IMR-90 (cell line): ENCODE results near the gene SLC17A9. TPM values are rescaled to one million over a fixed set of nuclear protein-coding genes. Genes with fewer than 3 reads are reported as not detected.

Experiments used
- ATAC-seq: fragments of 200-7000 bp; cut with Tn5 transposase; 2 replicates; pipeline ENCODE4 v1.9.1; 2020; ENCODE audit warnings: low read depth, mild to moderate bottlenecking, moderate library complexity
- BruUV-seq: library from RNA; stranded (reverse); fragments of 400-500 nt; replicated peaks from 2 replicates; lab custom pipeline; 2021; lab: Mats Ljungman, UMichigan
- CTCF ChIA-PET: fragments of 300-600 bp; formaldehyde crosslinking; extraction: SDS; loops from one replicate; lab custom pipeline; 2021; ENCODE audit warnings: antibody characterized with exemption; lab: Yijun Ruan, JAX
- POLR2A ChIA-PET: fragments of 300-600 bp; sonication (Branson Sonifier 250); formaldehyde crosslinking; loops from one replicate; lab custom pipeline; 2022; ENCODE audit warnings: antibody characterized with exemption; ENCODE audit not compliant: unreplicated experiment; lab: Charles Lee
- DNase-seq: peaks from one replicate; pipeline ENCODE4 v3.0.0; 2013
- H2AFZ ChIP-seq: replicated peaks from 2 replicates; pipeline ENCODE3; 2013; ENCODE audit warnings: low read length, mild to moderate bottlenecking; ENCODE audit not compliant: poor library complexity
- H2AK5ac ChIP-seq: 2 replicates; pipeline ENCODE4 v1.6.1; 2013; ENCODE audit warnings: low read depth, low read length, inconsistent platforms
- H2AK9ac ChIP-seq: replicated peaks from 2 replicates; pipeline ENCODE3; 2013; ENCODE audit warnings: mild to moderate bottlenecking, low read depth, low read length, moderate library complexity; ENCODE audit not compliant: poor library complexity
- H2BK120ac ChIP-seq: 2 replicates; pipeline ENCODE4 v1.6.1; 2013; ENCODE audit warnings: low read depth, low read length, inconsistent platforms
- H2BK15ac ChIP-seq: 3 replicates; pipeline ENCODE4 v1.6.1; 2013; ENCODE audit warnings: low read depth, low read length, inconsistent platforms
- H2BK20ac ChIP-seq: 2 replicates; pipeline ENCODE4 v1.6.1; 2013; ENCODE audit warnings: low read depth, mild to moderate bottlenecking, inconsistent platforms, low read length, moderate library complexity
- H2BK5ac ChIP-seq: 2 replicates; pipeline ENCODE4 v1.6.1; 2013; ENCODE audit warnings: mild to moderate bottlenecking, low read depth, low read length, inconsistent platforms; ENCODE audit not compliant: poor library complexity, severe bottlenecking
- H3K14ac ChIP-seq: replicated peaks from 2 replicates; pipeline ENCODE4 v1.6.1; 2013; ENCODE audit warnings: low read depth, low read length, inconsistent platforms
- H3K18ac ChIP-seq: 2 replicates; pipeline ENCODE4 v1.6.1; 2013; ENCODE audit warnings: low read depth, low read length, control low read depth
- H3K23ac ChIP-seq: 2 replicates; pipeline ENCODE4 v1.6.1; 2013; ENCODE audit warnings: low read depth, low read length, inconsistent platforms
- H3K27ac ChIP-seq: 2 replicates; pipeline ENCODE4 v1.5.1; 2013; ENCODE audit warnings: mild to moderate bottlenecking, control low read depth, low read length; ENCODE audit not compliant: insufficient read depth
- H3K27me3 ChIP-seq: 2 replicates; pipeline ENCODE4 v1.6.1; 2013; ENCODE audit warnings: low read length; ENCODE audit not compliant: control insufficient read depth, insufficient read depth
- H3K36me3 ChIP-seq: 2 replicates; pipeline ENCODE4 v1.6.1; 2013; ENCODE audit warnings: low read length, mixed read lengths; ENCODE audit not compliant: control insufficient read depth, insufficient read depth
- H3K4ac ChIP-seq: 2 replicates; pipeline ENCODE4 v1.6.1; 2013; ENCODE audit warnings: low read depth, low read length, inconsistent platforms
- H3K4me1 ChIP-seq: 2 replicates; pipeline ENCODE4 v1.6.1; 2013; ENCODE audit warnings: low read length, mixed read lengths; ENCODE audit not compliant: control insufficient read depth, insufficient read depth
- H3K4me2 ChIP-seq: 2 replicates; pipeline ENCODE4 v1.6.1; 2013; ENCODE audit warnings: low read depth, mild to moderate bottlenecking, control low read depth, low read length, moderate library complexity
- H3K4me3 ChIP-seq: 2 replicates; pipeline ENCODE4 v1.5.1; 2013; ENCODE audit warnings: low read depth, mild to moderate bottlenecking, control low read depth, low read length, moderate library complexity; ENCODE audit not compliant: insufficient read depth
- H3K56ac ChIP-seq: 2 replicates; pipeline ENCODE4 v1.6.1; 2013; ENCODE audit warnings: low read length, inconsistent platforms; ENCODE audit not compliant: insufficient read depth; ENCODE audit errors: extremely low read depth
- H3K79me1 ChIP-seq, 2 experiments: 2 replicates each; pipeline ENCODE4 v1.6.1; 2013; ENCODE audit warnings: low read length in 2 of 2, inconsistent platforms in 1 of 2, low read depth in 1 of 2
- H3K9ac ChIP-seq: 2 replicates; pipeline ENCODE4 v1.6.1; 2013; ENCODE audit warnings: low read depth, low read length, control low read depth
- H3K9me1 ChIP-seq: 2 replicates; pipeline ENCODE4 v1.6.1; 2013; ENCODE audit warnings: low read length, inconsistent platforms; ENCODE audit not compliant: insufficient read depth
- H3K9me3 ChIP-seq: 2 replicates; pipeline ENCODE4 v1.6.1; 2013; ENCODE audit warnings: low read length; ENCODE audit not compliant: control insufficient read depth, insufficient read depth
- H4K20me1 ChIP-seq: 2 replicates; pipeline ENCODE4 v1.6.1; 2013; ENCODE audit warnings: low read length, inconsistent platforms; ENCODE audit not compliant: insufficient read depth
- H4K5ac ChIP-seq: 2 replicates; pipeline ENCODE4 v1.6.1; 2013; ENCODE audit warnings: mild to moderate bottlenecking, low read depth, low read length, control low read depth
- H4K8ac ChIP-seq, 2 experiments: 2 replicates each; pipeline ENCODE4 v1.6.1; 2013; ENCODE audit warnings: low read depth in 2 of 2, low read length in 2 of 2, control low read depth in 1 of 2, inconsistent platforms in 1 of 2
- H4K91ac ChIP-seq: 2 replicates; pipeline ENCODE4 v1.6.1; 2013; ENCODE audit warnings: low read depth, low read length, inconsistent platforms; ENCODE audit not compliant: insufficient read depth
- CHD1 ChIP-seq: IDR thresholded peaks from 2 replicates; pipeline ENCODE4 v1.6.1; 2012; ENCODE audit warnings: low read depth, low read length, improper control_type of control experiment
- CTCF ChIP-seq: conservative IDR thresholded peaks from 2 replicates; pipeline ENCODE4 v1.5.1; 2012; ENCODE audit warnings: mild to moderate bottlenecking, low read depth, low read length, improper control_type of control experiment
- RFX5 ChIP-seq: IDR thresholded peaks from 2 replicates; pipeline ENCODE4 v1.8.0; 2012; ENCODE audit warnings: low read depth, mild to moderate bottlenecking, low read length, moderate library complexity
- WGBS, 2 experiments: methylation state at CpG; one replicate each; pipeline versions ENCODE4 v1.1.5 to v1.1.7; 2013; ENCODE audit warnings: missing lambda C conversion rate in 2 of 2; ENCODE audit not compliant: insufficient read length in 1 of 2; ENCODE audit errors: extremely low coverage in 2 of 2; 5-methylcytosine and 5-hydroxymethylcytosine counted together
- dilution Hi-C: fragments of 300-500 bp; cut with HindIII; formaldehyde crosslinking; loops from one replicate; pipeline ENCODE4 v1.14.3; 2018; ENCODE audit warnings: low sequenced_read_pairs; ENCODE audit not compliant: unreplicated experiment
- in situ Hi-C: fragments of 300-500 bp; cut with MboI; formaldehyde crosslinking; loops from 3 replicates; pipeline ENCODE4 v1.14.3; 2019; ENCODE audit warnings: low sequenced_read_pairs, inconsistent platforms, mixed read lengths
- intact Hi-C: fragments of 100-400 bp; cut with micrococcal nuclease; formaldehyde crosslinking; loops from 2 replicates; pipeline ENCODE4 v1.10.0; 2022
- polyA plus RNA-seq, 3 experiments: library from polyadenylated mRNA; depleted of rRNA; stranded (reverse); fragments of >200 nt; gene quantifications; 2 replicates each; pipeline ENCODE4 v1.2.3, GENCODE V29; 2012; ENCODE audit warnings: low replicate concordance in 1 of 3
- total RNA-seq: library from RNA; depleted of rRNA; stranded (reverse); fragments of >200 nt; gene quantifications from 2 replicates; pipeline ENCODE4 v1.2.3, GENCODE V29; 2012

The SLC17A9 gene
- total and polyA plus RNA-seq, 2 of the 4 experiments (the other 2 are of a cell fraction) = 2.2 to 14.4 TPM

- POLR2A ChIA-PET = no interaction called here
- no peak overlapping the region for H2AK5ac ChIP-seq
These were observed 10.1 kb upstream of the SLC17A9 start for GRCh38 chr20:62942456-62942855.

More at GRCh38 chr20:62942456-62942855, 10.1 kb upstream of the SLC17A9 start:
- H3K9me3 ChIP-seq = no peaks in the 10 kb centered on the region
- CTCF ChIA-PET = no interaction called here
- no peak overlapping the region for H4K91ac ChIP-seq
- H2BK5ac ChIP-seq = no peak overlapping the region
- WGBS, 2 experiments = no CpG with 5 or more reads among the region's 2 CpGs
- in situ Hi-C loops (no loop called here), dilution Hi-C loops (no loop called here), intact Hi-C loops (no loop called here)
- H3K14ac ChIP-seq = no peak overlapping the region
- H4K20me1 ChIP-seq = peaks cover 49% of the 10 kb centered on the region
- H3K9ac ChIP-seq = no peak overlapping the region
- no peak for DNase-seq
- no peak overlapping the region for H3K18ac ChIP-seq
- H3K9me1 ChIP-seq = peaks cover 9% of the 10 kb centered on the region; the same call in 1 of the 2 replicates
- H3K27ac ChIP-seq = no peak overlapping the region
- no peak overlapping the region for H2BK15ac ChIP-seq
- no peak overlapping the region for H4K5ac ChIP-seq
- no peak overlapping the region for H3K4ac ChIP-seq
- ATAC-seq = no peak
- no TSS peak for BruUV-seq
- H2BK120ac ChIP-seq = no peak overlapping the region
- TF ChIP-seq CHD1 = no peak
- no peak for TF ChIP-seq RFX5
- TF ChIP-seq CTCF = no peak
- H3K4me1 ChIP-seq = peaks cover 8% of the 10 kb centered on the region
- H3K56ac ChIP-seq = no peak overlapping the region
- H3K79me1 ChIP-seq = peaks cover 20 to 74% of the 10 kb centered on the region in 2 experiments
- H2BK20ac ChIP-seq = no peak overlapping the region
- no peak overlapping the region for H4K8ac ChIP-seq
- H3K4me3 ChIP-seq = no peak overlapping the region
- H2AFZ ChIP-seq = no peak overlapping the region
- no peak overlapping the region for H2AK9ac ChIP-seq
- peaks cover 42% of the 10 kb centered on the region for H3K36me3 ChIP-seq
- no peak overlapping the region for H3K4me2 ChIP-seq
- H3K27me3 ChIP-seq = no peaks in the 10 kb centered on the region
- no peak overlapping the region for H3K23ac ChIP-seq
